HG03460 (cell line): ENCODE measurements around the gene RAPGEF4.

Source experiments
- ATAC-seq: cut with Tn5 transposase; IDR thresholded peaks from one replicate; pipeline ENCODE4 v1.9.1; 2021; ENCODE audit not compliant: unreplicated experiment

The RAPGEF4 gene

DNA sequence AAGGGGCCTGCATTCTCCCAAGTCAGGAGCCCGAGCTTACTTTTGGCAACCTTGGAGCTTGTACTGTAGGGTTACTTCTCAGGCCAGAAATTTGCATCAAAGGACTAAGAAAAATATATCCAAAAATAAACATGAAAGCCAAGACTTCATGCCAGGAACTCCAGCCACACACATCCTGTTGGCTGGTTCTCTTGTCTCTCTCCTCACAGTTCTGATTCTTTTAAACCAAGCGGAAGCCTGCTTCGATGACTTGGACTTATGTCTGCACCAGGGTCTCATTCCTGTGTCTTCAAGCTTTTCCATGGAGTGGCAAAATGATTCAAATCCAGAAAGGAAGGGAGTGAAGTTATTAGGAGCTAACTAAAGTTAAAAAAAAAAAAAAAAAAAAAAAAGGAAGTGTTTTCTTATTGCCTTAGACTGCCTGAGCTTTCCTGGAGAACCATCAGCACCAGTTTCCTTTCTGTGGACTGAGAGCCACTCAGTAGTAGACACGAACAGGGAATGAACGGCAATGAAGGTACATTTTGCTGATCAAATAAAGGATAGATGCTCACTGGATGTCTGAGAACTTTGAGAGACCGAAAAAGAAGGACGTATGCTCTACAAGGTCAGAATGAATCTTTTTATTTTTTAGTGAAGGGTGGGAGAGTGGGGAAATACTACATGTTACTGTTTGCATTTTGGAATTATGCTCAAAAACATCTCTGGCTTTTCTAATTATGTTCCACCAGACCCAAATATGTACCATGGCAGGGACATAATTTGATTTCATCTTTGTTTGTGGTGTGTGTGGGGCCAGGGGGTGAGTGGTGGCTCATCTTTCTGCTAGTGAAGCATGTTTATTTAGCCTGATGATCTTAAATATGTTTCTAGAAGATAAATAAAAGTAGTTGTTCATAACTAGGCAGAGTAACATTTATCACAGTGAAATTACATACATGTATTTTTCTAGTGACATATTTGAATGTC is 86.0 kb downstream of the RAPGEF4 start:
- no peak for ATAC-seq

DNA sequence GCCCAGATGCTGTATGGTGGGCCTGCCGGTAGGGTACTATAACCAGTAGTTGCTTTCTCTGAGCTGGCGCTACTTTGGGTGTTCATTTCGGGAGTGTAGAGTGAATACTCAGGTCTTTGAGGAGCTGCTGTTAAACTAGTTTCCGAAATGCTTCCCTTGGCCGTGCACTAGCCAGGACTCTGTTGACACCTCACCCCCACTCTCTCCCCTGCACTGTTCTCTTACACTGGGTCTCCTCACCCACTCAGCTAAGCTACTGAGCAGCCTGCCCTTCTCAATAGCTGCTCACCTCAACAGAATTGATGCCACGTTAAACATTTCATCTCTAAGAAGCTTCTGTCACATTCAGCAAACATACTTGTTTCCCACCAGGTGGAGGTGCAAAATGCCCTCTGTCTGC is 86.9 kb downstream of the RAPGEF4 start:
- no peak for ATAC-seq

DNA sequence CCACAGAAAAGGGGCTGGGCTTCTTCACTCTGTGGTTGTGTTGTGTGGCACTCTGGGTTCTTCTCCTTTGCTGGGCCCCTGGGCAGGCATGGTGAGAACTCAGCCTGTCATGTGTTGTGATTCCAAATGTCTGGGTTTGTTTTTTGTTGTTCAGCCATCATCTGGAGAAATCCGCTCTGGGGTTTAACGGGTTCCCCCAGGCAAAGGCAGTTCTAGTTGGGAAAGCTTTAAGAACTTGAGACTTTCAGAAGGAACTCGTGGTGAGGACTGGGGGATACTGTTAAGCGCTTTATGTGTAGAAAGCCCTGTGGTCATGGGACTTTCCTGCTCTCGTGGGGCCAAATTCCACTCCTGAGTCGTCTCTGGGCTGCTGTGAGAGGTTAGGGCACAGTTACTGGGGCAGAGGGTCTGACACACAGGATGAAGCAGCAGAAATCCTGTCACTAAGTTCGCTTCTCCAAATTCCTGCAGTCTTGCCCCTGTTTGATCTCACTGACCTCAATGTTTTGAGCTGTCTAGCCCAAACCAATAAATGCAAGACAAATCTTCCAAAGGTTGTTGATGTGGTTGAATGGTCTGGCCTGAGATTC is 87.7 kb downstream of the RAPGEF4 start:
- ATAC-seq, result no peak

DNA sequence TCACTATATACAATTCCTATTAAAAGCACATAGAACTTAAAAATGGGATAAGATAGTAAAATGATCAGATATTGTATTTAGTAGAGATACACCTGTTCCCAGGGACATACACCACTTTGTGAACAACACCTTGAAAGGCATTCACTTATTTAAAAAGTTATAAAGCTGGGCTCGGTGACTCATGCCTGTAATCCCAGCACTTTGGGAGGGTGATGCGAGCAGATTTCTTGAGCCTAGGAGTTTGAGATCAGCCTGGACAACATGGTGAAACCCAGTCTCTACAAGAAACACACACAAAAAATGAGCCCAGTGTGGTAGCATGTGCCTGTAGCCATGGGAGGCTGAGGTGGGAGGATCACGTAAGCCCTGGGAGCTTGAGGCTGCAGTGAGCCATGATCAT is 90.9 kb downstream of the RAPGEF4 start:
- ATAC-seq, result no peak

DNA sequence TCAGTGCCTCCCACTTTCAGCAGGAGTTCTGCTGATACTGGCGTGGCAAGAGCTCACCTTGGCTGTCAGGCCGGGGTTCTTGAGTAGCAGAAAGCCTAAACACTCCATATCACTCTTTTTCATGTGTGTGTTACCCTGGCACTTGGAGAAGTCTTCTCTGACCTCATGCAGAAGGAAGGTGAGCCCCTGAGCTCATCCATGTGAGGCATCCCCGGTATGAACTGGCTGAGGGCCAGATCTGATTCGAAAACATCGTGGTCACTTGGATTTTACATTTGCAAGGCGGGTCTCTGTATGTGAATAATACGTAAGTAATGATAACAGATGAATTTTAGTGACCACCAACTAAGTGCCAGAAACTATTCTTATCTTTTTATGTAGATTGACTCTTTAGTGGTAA is 93.6 kb downstream of the RAPGEF4 start:
- no peak for ATAC-seq

DNA sequence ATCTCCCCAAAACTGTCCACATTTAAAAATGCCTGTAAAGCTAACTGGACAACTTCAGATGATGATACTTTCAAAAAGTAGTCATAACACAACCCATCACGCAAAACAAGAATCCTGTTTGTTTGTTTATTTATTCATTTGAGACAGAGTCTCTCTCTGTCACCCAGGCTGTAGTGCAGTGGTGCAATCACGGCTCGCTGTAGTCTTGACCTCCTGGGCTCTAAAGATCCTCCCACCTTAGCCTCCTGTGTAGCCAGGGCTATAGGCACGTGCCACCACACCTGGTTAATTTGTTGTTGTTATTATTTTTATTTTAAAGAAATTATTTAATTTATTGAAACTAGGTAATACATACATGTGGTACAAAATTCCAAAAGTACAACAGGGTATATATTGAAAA is 94.8 kb downstream of the RAPGEF4 start:
- ATAC-seq, result no peak

DNA sequence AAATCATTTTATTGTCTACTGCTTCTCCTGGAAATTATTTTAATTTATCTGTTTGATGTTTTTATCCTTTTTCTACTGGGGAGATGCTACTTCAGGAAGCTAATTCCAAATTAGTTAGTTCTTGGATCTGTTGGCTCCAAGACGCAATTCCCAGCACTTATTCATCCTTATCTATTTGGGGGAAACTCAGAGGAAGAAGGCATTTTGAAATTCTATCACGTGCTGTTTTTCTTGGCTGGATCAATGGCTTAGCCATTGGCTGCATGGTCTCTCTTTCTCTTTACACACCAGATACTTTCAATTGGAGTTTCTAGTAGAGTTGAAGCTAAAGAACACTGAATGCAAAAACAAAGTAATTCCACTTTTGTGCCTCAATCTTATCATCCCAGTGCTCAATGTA is 98.3 kb downstream of the RAPGEF4 start:
- no peak for ATAC-seq

DNA sequence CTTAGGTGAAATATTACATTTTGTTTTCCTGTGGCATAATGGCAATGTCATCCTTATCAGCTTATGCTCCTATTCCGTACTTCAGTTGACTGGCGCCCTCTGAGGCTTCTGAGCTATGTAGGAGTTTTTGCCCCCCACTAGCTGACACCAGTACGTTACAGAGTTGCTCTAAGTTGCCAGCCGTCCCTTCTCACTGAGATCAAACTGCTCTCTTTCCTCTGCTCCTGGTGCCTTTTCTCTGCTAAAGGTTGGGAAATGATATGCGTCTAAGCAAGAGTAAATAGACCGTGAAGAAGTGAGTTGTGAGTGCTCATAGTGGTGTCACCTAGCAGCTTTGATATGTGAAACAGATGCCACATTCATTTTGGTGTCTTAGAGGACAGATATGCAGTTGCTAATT is 99.2 kb downstream of the RAPGEF4 start:
- ATAC-seq, result no peak

DNA sequence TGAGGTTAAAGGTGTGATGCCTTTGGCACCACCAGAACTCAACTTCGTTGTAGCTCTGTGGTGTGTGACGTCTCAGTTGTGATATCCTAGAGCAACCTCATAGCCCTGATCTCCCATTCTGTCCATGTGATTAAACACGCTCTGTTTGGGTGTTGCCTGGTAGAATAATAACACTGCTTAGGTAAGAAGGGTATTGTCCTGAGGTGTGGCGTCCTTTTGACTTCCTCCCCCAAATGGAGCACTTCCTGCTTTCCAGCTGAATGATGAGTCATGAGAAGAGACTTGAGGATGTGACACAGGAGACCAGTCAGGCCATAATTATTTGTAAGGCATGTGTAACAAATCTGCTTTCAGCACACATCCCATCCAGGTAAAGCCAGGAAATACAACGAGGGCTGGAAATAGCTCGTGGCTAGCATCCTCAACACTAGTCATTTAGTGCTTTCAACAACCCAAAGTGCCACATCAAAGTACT is 100.7 kb downstream of the RAPGEF4 start:
- no peak for ATAC-seq

DNA sequence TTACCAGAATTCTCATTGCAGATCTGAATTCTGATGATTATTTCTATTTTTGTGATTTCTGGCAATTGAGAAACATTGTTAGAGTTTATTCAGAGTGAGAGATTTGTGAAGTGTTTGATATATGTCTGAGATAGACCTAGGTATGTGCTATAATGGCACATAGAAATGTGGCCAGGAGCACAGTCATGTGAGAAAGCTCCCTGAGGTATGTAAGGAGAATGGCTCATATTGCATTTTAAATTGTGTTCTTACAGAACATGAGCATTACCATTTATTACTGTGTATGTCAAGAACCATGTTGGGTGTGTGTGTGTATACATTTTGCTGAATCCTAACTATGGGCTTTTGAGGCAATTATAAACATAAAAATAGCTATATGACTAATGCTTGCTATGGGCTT is 101.2 kb downstream of the RAPGEF4 start:
- no peak for ATAC-seq

DNA sequence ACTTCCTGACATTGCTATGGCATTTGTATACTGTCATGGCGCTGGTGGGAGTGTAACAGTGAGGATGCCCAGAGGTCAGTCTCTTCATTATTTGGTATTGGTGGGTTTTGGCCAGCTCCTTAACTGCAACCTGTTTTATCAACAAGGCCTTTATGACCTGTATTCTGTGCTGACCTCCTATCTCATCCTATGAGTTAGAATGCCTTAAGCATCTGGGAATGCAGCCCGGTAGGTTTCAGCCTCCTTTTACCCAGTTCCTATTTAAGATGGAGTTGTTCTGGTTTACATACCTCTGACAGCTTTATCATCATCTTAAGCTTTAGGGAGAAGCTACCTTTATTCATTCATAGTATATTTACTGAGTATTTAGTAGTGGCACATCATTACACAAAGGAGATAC is 103.8 kb downstream of the RAPGEF4 start:
- no peak for ATAC-seq

DNA sequence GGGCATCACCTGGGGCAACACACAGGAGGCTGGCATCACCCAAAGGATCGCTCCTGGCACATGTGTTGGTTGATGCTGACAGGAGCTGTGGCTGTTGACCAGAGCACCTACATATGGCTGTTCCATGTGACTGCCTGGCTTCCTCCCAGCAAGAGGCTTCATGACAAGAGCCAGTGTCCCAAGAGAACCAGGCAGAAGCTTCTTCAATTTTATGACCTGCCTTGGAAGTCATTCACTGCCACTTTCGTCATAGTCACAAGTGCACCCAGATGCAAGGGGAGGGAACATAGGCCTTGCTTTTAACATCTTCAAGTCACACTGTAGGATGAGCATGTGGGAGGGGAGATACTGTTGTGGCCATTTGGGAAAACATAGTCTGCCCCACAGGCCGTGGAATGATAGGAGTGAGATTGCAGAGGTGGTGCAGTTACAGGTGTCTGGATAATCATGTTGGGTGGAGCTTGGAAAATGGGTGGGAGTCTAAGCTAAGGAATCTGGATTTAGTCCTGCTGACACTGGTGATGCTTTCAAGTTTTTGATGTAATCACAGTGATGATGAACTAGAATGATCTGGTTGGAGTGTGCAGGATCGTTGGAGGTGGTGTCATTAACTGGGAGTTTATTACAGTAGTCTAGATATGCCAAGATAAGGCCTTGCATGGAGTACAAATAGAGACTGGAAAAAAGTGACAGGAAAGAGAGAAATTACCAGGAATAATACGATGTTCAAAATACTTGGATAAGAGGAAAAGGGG is 107.0 kb downstream of the RAPGEF4 start:
- no peak for ATAC-seq

DNA sequence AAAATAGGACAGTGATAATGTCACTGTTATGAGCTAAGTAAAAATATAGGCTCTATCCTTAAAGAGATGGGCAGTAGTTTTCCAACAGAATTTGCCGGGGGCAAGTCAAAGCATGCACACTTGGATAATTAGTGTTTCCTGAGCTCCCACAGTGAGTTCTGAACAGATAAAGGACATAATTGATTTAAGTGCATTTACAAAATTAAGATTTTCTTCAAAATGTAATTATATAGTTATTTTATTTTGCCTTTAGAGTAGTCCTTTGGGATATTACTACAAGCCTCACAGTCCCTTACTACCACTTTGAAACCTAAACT is 107.6 kb downstream of the RAPGEF4 start:
- ATAC-seq, result no peak

DNA sequence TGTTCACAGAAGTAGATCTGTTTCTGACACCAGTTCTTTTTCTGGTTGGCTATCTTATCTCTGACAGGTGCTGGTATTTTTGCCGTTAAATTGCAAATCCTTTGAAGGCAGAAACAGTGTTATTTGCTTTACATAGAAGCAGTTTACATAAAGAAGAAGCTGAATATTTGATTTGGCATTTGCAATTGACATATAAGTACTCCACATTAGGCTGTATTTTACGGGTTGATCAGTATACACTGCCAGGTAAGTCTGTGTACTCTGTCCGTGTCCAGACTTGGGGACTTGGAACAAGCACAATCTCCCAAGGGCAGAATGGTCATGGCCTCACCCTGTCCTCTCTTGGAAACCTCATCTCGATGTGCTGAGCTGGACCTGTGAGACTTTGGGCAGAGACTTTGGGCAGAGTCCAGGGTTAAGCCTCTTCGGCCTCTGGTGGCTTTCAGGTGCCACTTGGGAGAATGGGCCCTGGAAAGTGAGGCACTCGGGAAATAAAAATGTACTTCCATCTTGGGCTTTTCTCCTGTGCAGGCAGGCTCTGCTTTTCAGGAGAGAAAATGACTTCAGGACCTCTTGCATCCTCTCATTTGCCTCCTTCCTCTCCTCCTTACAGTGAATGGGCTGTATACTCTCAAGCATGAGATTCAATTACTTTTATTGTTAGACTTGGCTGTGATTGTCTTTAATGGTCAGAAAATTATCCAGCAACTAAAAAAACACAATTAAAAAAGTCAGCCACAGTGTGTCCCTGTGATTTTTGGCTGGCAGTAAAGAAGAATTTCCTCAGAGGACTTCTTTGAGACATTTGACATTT is 108.5 kb downstream of the RAPGEF4 start:
- no peak for ATAC-seq

DNA sequence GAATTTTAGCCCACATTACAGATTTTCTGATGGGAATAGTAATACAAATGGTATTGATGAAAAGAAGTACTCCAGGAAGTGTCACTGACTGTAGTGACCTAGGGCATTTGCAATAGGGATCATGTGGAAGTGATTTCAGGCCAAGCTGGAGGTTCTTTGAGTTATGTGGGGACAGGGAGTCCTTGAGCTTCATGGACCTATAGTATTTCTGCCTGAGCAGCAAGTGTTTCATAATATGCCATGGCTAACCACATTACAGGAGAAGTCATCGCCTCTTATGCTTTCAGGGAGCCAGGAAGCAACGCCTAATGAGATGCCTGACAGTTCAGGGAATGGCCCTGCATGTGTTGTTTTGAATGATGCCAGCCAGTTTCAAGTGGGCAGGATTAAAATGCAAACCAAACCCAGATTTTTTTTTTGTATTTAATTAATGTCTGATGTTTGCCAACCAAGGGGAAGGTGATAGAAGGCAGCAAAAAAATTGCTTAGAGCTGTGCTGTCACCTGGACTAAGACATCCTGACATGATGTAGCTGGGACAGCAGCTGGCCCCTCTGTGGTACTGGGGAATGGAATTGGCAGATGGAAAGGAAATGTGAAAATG is 109.5 kb downstream of the RAPGEF4 start:
- no peak for ATAC-seq

DNA sequence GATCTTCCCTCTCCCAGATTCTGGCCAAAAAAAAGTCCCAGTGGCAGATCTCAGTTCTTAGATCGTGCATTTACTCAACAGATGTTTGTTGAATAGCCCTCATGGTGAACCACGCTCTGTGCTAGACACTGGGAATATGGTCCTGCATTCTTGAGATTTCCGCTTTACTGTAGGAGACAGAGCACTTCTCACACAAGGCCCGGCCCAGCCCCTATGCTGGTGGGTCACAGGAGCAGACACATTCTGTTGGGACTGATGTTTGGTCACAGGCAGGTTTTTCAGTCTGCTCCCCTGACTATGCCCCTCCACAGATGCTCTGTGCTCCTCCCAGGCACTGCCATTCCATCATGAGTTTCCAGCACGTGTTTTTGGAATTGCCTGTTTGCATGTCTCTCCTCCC is 110.9 kb downstream of the RAPGEF4 start:
- no peak for ATAC-seq

DNA sequence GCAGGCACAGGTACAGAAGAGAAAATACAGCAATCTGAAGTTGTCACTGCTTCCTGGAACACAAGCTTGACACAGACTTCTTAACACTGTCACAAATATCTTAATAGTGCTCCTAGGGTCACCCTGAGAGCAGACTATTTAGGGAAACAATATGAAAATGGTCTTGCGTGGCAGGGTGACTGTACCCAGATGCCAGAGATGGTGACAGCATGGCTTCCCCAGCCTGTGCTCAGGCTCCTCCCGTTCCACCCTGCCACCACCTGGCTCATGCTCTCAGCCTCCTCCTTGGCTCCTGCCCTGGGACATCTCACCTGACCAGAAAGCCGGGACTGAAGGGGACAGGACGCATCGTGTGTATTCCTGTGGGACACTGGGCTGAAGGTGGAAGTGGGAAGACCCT is 111.5 kb downstream of the RAPGEF4 start:
- no peak for ATAC-seq

DNA sequence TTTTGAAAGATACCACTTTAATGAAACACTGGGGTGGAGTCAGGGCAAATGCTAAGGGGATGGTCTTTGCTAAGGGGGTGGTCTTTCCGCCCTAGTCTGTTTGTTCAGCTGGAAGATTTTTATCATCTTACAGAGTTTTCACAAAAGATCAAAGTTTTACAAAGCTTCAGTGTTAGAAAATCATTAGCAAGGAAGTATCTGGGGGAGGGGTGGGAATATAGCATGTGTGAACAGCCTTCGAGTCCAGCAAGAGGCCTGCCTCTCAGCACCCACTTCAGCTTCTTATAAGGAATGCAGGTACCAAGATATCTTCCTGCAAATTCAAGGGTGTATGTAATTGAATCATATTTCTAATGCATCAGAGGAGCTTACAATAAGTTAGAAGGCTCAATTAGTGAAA is 112.9 kb downstream of the RAPGEF4 start:
- no peak for ATAC-seq

DNA sequence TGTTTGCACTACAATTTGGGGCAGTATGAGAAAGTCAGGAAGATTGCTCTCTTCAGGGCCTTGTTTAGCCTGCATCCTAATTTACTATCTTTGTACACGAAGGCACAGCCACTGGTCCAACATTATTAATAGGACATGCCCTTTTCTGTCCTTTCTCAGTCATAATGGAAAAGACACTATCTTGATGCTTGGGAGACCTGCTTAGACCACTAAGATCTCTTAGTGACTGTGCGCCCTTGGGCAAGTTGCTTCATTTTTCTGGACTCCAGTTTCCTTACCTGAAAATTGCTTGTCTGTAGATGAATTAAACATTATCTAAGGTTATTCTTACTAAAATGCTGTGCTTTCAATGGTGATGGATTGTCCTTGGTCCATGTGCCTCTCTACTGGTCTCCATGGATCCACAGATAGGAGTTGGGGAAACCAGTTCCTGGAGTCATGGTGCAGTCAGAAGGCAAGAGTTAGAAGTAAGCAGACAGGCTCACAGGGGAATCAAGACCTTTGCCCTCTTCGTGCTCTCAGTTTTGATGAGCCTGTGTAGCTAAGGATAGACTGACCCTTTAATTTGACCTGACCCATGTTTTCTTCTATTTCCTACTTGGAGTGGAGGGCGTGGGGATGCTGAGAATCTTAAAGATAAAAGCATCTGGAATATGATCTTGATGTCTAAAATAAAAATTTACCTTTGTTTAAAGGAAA is 114.0 kb downstream of the RAPGEF4 start:
- no peak for ATAC-seq

DNA sequence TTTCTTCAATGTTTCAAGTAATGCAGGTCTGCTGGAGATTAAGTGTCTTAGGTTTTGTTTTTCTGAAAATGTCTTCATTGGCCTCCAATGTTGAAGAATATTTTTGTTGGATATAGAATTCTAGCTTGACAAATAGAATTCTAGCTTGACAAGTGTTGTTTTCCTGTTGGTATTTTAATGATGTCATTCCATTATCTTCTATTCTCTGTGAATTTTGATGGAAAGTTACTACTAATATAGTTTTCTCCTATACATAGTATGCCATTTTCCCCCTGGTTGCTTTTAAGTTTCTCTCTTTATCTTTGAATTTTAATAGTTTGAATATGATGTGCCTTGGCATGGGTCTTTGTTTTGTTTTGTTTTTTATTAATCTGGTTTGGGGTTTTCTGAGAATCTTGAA is 119.9 kb downstream of the RAPGEF4 start:
- ATAC-seq, result no peak
